ENCODE data around the gene DGKH.

DNA sequence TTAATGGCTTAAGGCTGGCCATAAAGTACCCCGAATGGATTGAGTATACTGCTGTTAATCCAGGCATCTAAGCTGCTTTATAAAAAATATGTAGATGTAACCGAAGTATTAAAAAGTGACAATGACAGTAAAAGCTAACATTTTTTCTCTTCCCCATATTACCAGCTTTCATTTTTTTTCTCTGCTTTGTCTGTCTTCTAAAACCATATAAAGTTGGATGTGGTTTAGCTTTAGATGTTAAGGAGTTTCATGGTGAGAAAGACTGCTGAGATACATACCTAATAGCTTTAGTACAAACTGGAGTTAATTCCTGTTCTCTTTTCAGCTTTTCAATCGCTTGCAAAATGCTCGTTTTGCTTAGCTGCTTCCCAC, 224.3 kb downstream of the DGKH start:
- TF ChIP-seq, protein P1, sequence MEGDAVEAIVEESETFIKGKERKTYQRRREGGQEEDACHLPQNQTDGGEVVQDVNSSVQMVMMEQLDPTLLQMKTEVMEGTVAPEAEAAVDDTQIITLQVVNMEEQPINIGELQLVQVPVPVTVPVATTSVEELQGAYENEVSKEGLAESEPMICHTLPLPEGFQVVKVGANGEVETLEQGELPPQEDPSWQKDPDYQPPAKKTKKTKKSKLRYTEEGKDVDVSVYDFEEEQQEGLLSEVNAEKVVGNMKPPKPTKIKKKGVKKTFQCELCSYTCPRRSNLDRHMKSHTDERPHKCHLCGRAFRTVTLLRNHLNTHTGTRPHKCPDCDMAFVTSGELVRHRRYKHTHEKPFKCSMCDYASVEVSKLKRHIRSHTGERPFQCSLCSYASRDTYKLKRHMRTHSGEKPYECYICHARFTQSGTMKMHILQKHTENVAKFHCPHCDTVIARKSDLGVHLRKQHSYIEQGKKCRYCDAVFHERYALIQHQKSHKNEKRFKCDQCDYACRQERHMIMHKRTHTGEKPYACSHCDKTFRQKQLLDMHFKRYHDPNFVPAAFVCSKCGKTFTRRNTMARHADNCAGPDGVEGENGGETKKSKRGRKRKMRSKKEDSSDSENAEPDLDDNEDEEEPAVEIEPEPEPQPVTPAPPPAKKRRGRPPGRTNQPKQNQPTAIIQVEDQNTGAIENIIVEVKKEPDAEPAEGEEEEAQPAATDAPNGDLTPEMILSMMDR (IDR thresholded peaks at IDR 0.05): no peak
- no peak for TF ChIP-seq EZH2 (IDR thresholded peaks at IDR 0.05; ENCODE audit: borderline replicate concordance, insufficient read depth, low read depth, low read length, poor library complexity, severe bottlenecking)

Data from B cell (primary cell).